GM12878 (cell line): ENCODE measurements around the gene HMGXB3. TPM values are rescaled to one million over a fixed set of nuclear protein-coding genes. Genes with fewer than 3 reads are reported as not detected.

Experiments
- ATAC-seq: fragments of 200-7000 bp; cut with Tn5 transposase; 3 replicates; pipeline ENCODE4 v1.9.1; 2020; ENCODE audit warnings: mild to moderate bottlenecking, moderate library complexity
- BruUV-seq: library from RNA; stranded (reverse); fragments of 400-500 nt; replicated peaks from 2 replicates; lab custom pipeline; 2021; lab: Mats Ljungman, UMichigan
- CTCF ChIA-PET: fragments of 300-600 bp; sonication (Branson Sonifier 250); formaldehyde crosslinking; extraction: SDS; loops from one replicate; lab custom pipeline; 2021; ENCODE audit warnings: inconsistent platforms; lab: Yijun Ruan, JAX
- POLR2A ChIA-PET: fragments of 350-600 bp; formaldehyde crosslinking; extraction: SDS; loops from one replicate; lab custom pipeline; 2021; ENCODE audit warnings: inconsistent platforms; lab: Charles Lee
- RAD21 ChIA-PET: fragments of 300-600 bp; sonication (Branson Sonifier 250); formaldehyde crosslinking; loops from one replicate; lab custom pipeline; 2023; ENCODE audit warnings: antibody characterized with exemption; ENCODE audit not compliant: unreplicated experiment; lab: Charles Lee
- SMC1A ChIA-PET: fragments of 300-600 bp; sonication (Branson Sonifier 250); formaldehyde crosslinking; loops from one replicate; lab custom pipeline; 2023; ENCODE audit not compliant: unreplicated experiment, uncharacterized antibody; lab: Charles Lee
- DNase-seq: peaks from one replicate; pipeline ENCODE4 v3.0.0-alpha.2; 2011; ENCODE audit warnings: low read depth, low spot score
- FAIRE-seq: peaks from 3 replicates; lab custom pipeline; 2011; peaks lifted over from hg19 to GRCh38; lab: Jason Lieb, UNC
- H2AFZ ChIP-seq: 2 replicates; pipeline ENCODE4 v1.6.0; 2011; ENCODE audit warnings: low read depth, low read length, control low read depth; ENCODE audit not compliant: control insufficient read depth
- H3K27ac ChIP-seq: 2 replicates; pipeline ENCODE4 v1.5.1; 2011; ENCODE audit warnings: control low read depth; ENCODE audit not compliant: control insufficient read depth, insufficient read depth
- H3K27me3 ChIP-seq, 2 experiments: replicated peaks in 1 of 2; 2 replicates each; pipeline versions ENCODE4 v1.6.0 to v1.6.1; 2011; ENCODE audit warnings: low read length in 1 of 2; ENCODE audit not compliant: control insufficient read depth in 2 of 2, insufficient read depth in 2 of 2
- H3K36me3 ChIP-seq, 2 experiments: 2 replicates each; pipeline ENCODE4 v1.5.1; 2011; ENCODE audit warnings: low read length in 1 of 2; ENCODE audit not compliant: control insufficient read depth in 2 of 2, insufficient read depth in 2 of 2
- H3K4me1 ChIP-seq: 2 replicates; pipeline ENCODE4 v1.6.1; 2011; ENCODE audit warnings: mild to moderate bottlenecking, low read length, moderate library complexity, mixed read lengths; ENCODE audit not compliant: control insufficient read depth, insufficient read depth
- H3K4me2 ChIP-seq: 2 replicates; pipeline ENCODE4 v1.6.0; 2011; ENCODE audit warnings: control low read depth; ENCODE audit not compliant: control insufficient read depth, insufficient read depth
- H3K4me3 ChIP-seq: fragments of 200-600 bp; sonication (generic); 2 replicates; pipeline ENCODE4 v1.5.1; 2016
- H3K79me2 ChIP-seq: 2 replicates; pipeline ENCODE4 v1.6.0; 2011; ENCODE audit warnings: low read length; ENCODE audit not compliant: control insufficient read depth, insufficient read depth
- H3K9ac ChIP-seq: 2 replicates; pipeline ENCODE4 v1.8.0; 2011; ENCODE audit warnings: low read length, control low read depth, mixed read lengths; ENCODE audit not compliant: control insufficient read depth, insufficient read depth
- H3K9me3 ChIP-seq: replicated peaks from 3 replicates; pipeline ENCODE4 v1.5.1; 2011; ENCODE audit warnings: mild to moderate bottlenecking, low read length; ENCODE audit not compliant: control insufficient read depth, insufficient read depth
- H4K20me1 ChIP-seq: 2 replicates; pipeline ENCODE4 v1.6.0; 2011; ENCODE audit not compliant: control insufficient read depth, insufficient read depth
- BRCA1 ChIP-seq: IDR thresholded peaks from 2 replicates; pipeline ENCODE4 v1.6.1; 2011; ENCODE audit warnings: low read depth, low read length, improper control_type of control experiment
- DPF2 ChIP-seq: fragments of 450-650 bp; IDR thresholded peaks from 2 replicates; pipeline ENCODE4 v1.6.1; 2017; ENCODE audit warnings: mild to moderate bottlenecking
- FOS ChIP-seq: IDR thresholded peaks from 3 replicates; pipeline ENCODE4 v1.6.1; 2011; ENCODE audit warnings: borderline replicate concordance; ENCODE audit not compliant: insufficient read length; ENCODE audit errors: extremely low read depth
- FOXK2 ChIP-seq: fragments of 450-650 bp; IDR thresholded peaks from 2 replicates; pipeline ENCODE4 v1.6.1; 2017; ENCODE audit warnings: mild to moderate bottlenecking, moderate library complexity
- IRF5 ChIP-seq: fragments of 450-650 bp; IDR thresholded peaks from 2 replicates; pipeline ENCODE4 v1.6.1; 2017; ENCODE audit warnings: borderline replicate concordance
- JUNB ChIP-seq: IDR thresholded peaks from 2 replicates; pipeline ENCODE4 v1.6.1; 2016; ENCODE audit warnings: antibody characterized with exemption, mild to moderate bottlenecking
- MEF2B ChIP-seq: fragments of 450-650 bp; IDR thresholded peaks from 2 replicates; pipeline ENCODE4 v1.6.1; 2018; ENCODE audit warnings: mild to moderate bottlenecking, moderate library complexity; ENCODE audit not compliant: partially characterized antibody, poor library complexity, severe bottlenecking
- MLLT1 ChIP-seq: fragments of 450-650 bp; IDR thresholded peaks from 2 replicates; pipeline ENCODE4 v1.6.1; 2016; ENCODE audit warnings: mild to moderate bottlenecking
- NFYB ChIP-seq: IDR thresholded peaks from 2 replicates; pipeline ENCODE4 v1.6.1; 2011; ENCODE audit warnings: low read depth, mild to moderate bottlenecking, low read length, improper control_type of control experiment, moderate library complexity; ENCODE audit not compliant: insufficient read depth
- PKNOX1 ChIP-seq: fragments of 450-650 bp; IDR thresholded peaks from 2 replicates; pipeline ENCODE4 v1.6.1; 2016; ENCODE audit warnings: mild to moderate bottlenecking
- POLR2AphosphoS5 ChIP-seq: IDR thresholded peaks from 2 replicates; pipeline ENCODE4 v1.6.1; 2011; ENCODE audit warnings: mild to moderate bottlenecking, low read length, inconsistent platforms
- RUNX3 ChIP-seq: IDR thresholded peaks from 2 replicates; pipeline ENCODE4 v1.6.1; 2012; ENCODE audit warnings: low read length, inconsistent platforms
- SKIL ChIP-seq: fragments of 450-650 bp; IDR thresholded peaks from 2 replicates; pipeline ENCODE4 v1.6.1; 2017; ENCODE audit warnings: mild to moderate bottlenecking, low read depth, inconsistent platforms; ENCODE audit not compliant: poor library complexity, severe bottlenecking
- SREBF1 ChIP-seq: IDR thresholded peaks from 2 replicates; pipeline ENCODE4 v1.6.1; 2012; ENCODE audit warnings: mild to moderate bottlenecking, low read length
- STAT1 ChIP-seq: fragments of 450-650 bp; conservative IDR thresholded peaks from 2 replicates; pipeline ENCODE4 v1.6.1; 2014; ENCODE audit warnings: antibody characterized with exemption, mild to moderate bottlenecking
- ZNF24 ChIP-seq: fragments of 450-650 bp; IDR thresholded peaks from 2 replicates; pipeline ENCODE4 v1.6.1; 2017; ENCODE audit warnings: antibody characterized with exemption, mild to moderate bottlenecking
- WGBS: methylation state at CpG from one replicate; pipeline ENCODE4 v1.1.6; 2016; ENCODE audit warnings: low lambda C conversion rate; ENCODE audit not compliant: insufficient replicate concordance, insufficient coverage; ENCODE audit errors: missing lambda C conversion rate; 5-methylcytosine and 5-hydroxymethylcytosine counted together
- in situ Hi-C: fragments of 300-500 bp; cut with MboI; formaldehyde crosslinking; loops from 9 replicates; pipeline ENCODE4 v1.14.3; 2018; ENCODE audit warnings: mixed read lengths
- intact Hi-C: fragments of 100-400 bp; cut with micrococcal nuclease; formaldehyde crosslinking; loops from one replicate; pipeline ENCODE4 v1.14.2; 2022; ENCODE audit not compliant: unreplicated experiment
- polyA plus RNA-seq, 11 experiments: library from polyadenylated mRNA; depleted of rRNA in 4 of 11; unstranded in 6 of 11; stranded (reverse) in 5 of 11; fragments of >200 nt; fragmentation: Nextera tagmentation in 4 of 11; fragmentation: Illumina TruSeq in 1 of 11; extraction: Ambion mirVana in 4 of 11; extraction: Trizol in 1 of 11; gene quantifications; 1 replicate in 1 of 11; 2 replicates in 10 of 11; pipeline versions ENCODE4 v1.2.1 to v1.2.3, GENCODE V29; 2011 to 2016; ENCODE audit warnings: inconsistent platforms in 2 of 11, missing spikeins in 2 of 11, low read depth in 1 of 11
- total RNA-seq, 4 experiments: library from RNA; depleted of rRNA in 3 of 4; stranded (reverse); fragments of >200 nt in 3 of 4; fragmentation: Illumina TruSeq in 1 of 4; extraction: Trizol in 1 of 4; gene quantifications; 2 replicates each; pipeline versions ENCODE4 v1.2.1 to v1.2.3, GENCODE V29; 2013 to 2021

HMGXB3 gene
- total and polyA plus RNA-seq, 10 of the 15 experiments (the other 5 are each of a cell fraction or from before 2014, with no cell fraction given) = 1.00 to 42.2 (median 28.1) TPM

- Histone ChIP-seq H3K36me3 (no peaks in the 10 kb centered on the region), H3K27ac (no peak within 1 kb of the TSS), H3K9ac (no peak within 1 kb of the TSS), H3K27me3 (no peaks in the 10 kb centered on the region), H3K4me1 (peaks cover 18% of the 10 kb centered on the region), H3K79me2 (no peaks in the 10 kb centered on the region), H2AFZ (no peak within 1 kb of the TSS), H3K9me3 (no peaks in the 10 kb centered on the region), H3K4me3 (no peak within 1 kb of the TSS), H3K4me2 (no peak within 1 kb of the TSS), H4K20me1 (no peaks in the 10 kb centered on the region)
- no peak for TF ChIP-seq MEF2B
- no peak for TF ChIP-seq RUNX3
- TF ChIP-seq ZNF24 = no peak
- TF ChIP-seq FOXK2 = no peak
- no peak for TF ChIP-seq SREBF1
- no peak for TF ChIP-seq DPF2
- no peak for TF ChIP-seq FOS
- TF ChIP-seq POLR2AphosphoS5 = no peak
- TF ChIP-seq IRF5 = no peak
- TF ChIP-seq STAT1 = no peak
- no peak for TF ChIP-seq NFYB
- TF ChIP-seq SKIL = no peak
- no peak for TF ChIP-seq BRCA1
- TF ChIP-seq MLLT1 = no peak
- TF ChIP-seq JUNB = no peak
- TF ChIP-seq PKNOX1 = no peak
- BruUV-seq = no TSS peak
- intact Hi-C loops (no loop called here), in situ Hi-C loops (no loop called here)
- CTCF ChIA-PET = interaction anchor here (0.8 to 1.7 kb wide), 3 partner anchors 11 to 95 kb away, joined by 3 read pairs; no protein-coding TSS in a partner anchor
- RAD21 ChIA-PET = no interaction called here
- FAIRE-seq (no peak), DNase-seq (no peak), ATAC-seq (no peak)
- 38% methylated on average over 9 of the region's 9 CpGs for WGBS
- POLR2A ChIA-PET = interaction anchor here (0.6 kb wide), 1 partner anchor 692 kb away, joined by 9 read pairs; no protein-coding TSS in a partner anchor
- SMC1A ChIA-PET = no interaction called here
These were observed 85.6 kb downstream of the HMGXB3 start, which contains the start of gene CSF1R for GRCh38 chr5:150085950-150086715. TSS of gene CSF1R (minus strand) at chr5:150086554. CDS start at chr5:150086427, 127 bp downstream.
